ENCODE data around the gene ROBO1.

Gene ROBO1

GRCh38 chr3:79011821-79012529 lies 755.8 kb downstream of the ROBO1 start:
- no peak for DNase-seq
- TF ChIP-seq POLR2A (IDR thresholded peaks at IDR 0.05; ENCODE audit: low read length) (no peak), GATA1 (IDR thresholded peaks at IDR 0.05; ENCODE audit: low read depth, low read length) (no peak)

- no peak for TF ChIP-seq POLR2A (IDR thresholded peaks at IDR 0.05; ENCODE audit: low read length)
- TF ChIP-seq GATA1 (IDR thresholded peaks at IDR 0.05; ENCODE audit: low read depth, low read length): no peak
- no peak for DNase-seq
These were observed 757.9 kb downstream of the ROBO1 start for GRCh38 chr3:79009861-79010260.

GRCh38 chr3:79006077-79006476 lies 761.7 kb downstream of the ROBO1 start:
- DNase-seq: no peak
- TF ChIP-seq POLR2A (IDR thresholded peaks at IDR 0.05; ENCODE audit: low read length) (no peak), GATA1 (IDR thresholded peaks at IDR 0.05; ENCODE audit: low read depth, low read length) (no peak)

- DNase-seq: no peak
- TF ChIP-seq POLR2A (IDR thresholded peaks at IDR 0.05; ENCODE audit: low read length): no peak
- no peak for TF ChIP-seq GATA1 (IDR thresholded peaks at IDR 0.05; ENCODE audit: low read depth, low read length)
These were observed 762.7 kb downstream of the ROBO1 start for GRCh38 chr3:79005084-79005483.

GRCh38 chr3:79003994-79004393 lies 763.8 kb downstream of the ROBO1 start:
- no peak for TF ChIP-seq GATA1 (IDR thresholded peaks at IDR 0.05; ENCODE audit: low read depth, low read length)
- TF ChIP-seq POLR2A (IDR thresholded peaks at IDR 0.05; ENCODE audit: low read length): no peak
- DNase-seq: no peak

GRCh38 chr3:79002465-79003372 lies 765.1 kb downstream of the ROBO1 start:
- TF ChIP-seq GATA1 (IDR thresholded peaks at IDR 0.05; ENCODE audit: low read depth, low read length) (no peak), POLR2A (IDR thresholded peaks at IDR 0.05; ENCODE audit: low read length) (no peak)
- no peak for DNase-seq

GRCh38 chr3:79001255-79001654 lies 766.5 kb downstream of the ROBO1 start:
- TF ChIP-seq GATA1 (IDR thresholded peaks at IDR 0.05; ENCODE audit: low read depth, low read length) (no peak), POLR2A (IDR thresholded peaks at IDR 0.05; ENCODE audit: low read length) (no peak)

GRCh38 chr3:78999139-78999538 lies 768.7 kb downstream of the ROBO1 start:
- TF ChIP-seq GATA1 (IDR thresholded peaks at IDR 0.05; ENCODE audit: low read depth, low read length): no peak
- TF ChIP-seq POLR2A (IDR thresholded peaks at IDR 0.05; ENCODE audit: low read length): no peak
- DNase-seq: no peak

More at GRCh38 chr3:79001255-79001654, 766.5 kb downstream of the ROBO1 start:
- no peak for DNase-seq

- no peak for DNase-seq
- TF ChIP-seq GATA1 (IDR thresholded peaks at IDR 0.05; ENCODE audit: low read depth, low read length) (no peak), POLR2A (IDR thresholded peaks at IDR 0.05; ENCODE audit: low read length) (no peak)
These were observed 772.7 kb downstream of the ROBO1 start for GRCh38 chr3:78995087-78995486.

GRCh38 chr3:78994174-78995027 lies 773.4 kb downstream of the ROBO1 start:
- no peak for TF ChIP-seq GATA1 (IDR thresholded peaks at IDR 0.05; ENCODE audit: low read depth, low read length)
- TF ChIP-seq POLR2A (IDR thresholded peaks at IDR 0.05; ENCODE audit: low read length): no peak
- DNase-seq: no peak

- DNase-seq: no peak
These were observed 774.4 kb downstream of the ROBO1 start for GRCh38 chr3:78993375-78993774.

GRCh38 chr3:78992830-78993229 lies 775.0 kb downstream of the ROBO1 start:
- TF ChIP-seq GATA1 (IDR thresholded peaks at IDR 0.05; ENCODE audit: low read depth, low read length) (no peak), POLR2A (IDR thresholded peaks at IDR 0.05; ENCODE audit: low read length) (no peak)
- DNase-seq: no peak

More at GRCh38 chr3:78993375-78993774, 774.4 kb downstream of the ROBO1 start:
- TF ChIP-seq POLR2A (IDR thresholded peaks at IDR 0.05; ENCODE audit: low read length) (no peak), GATA1 (IDR thresholded peaks at IDR 0.05; ENCODE audit: low read depth, low read length) (no peak)

- DNase-seq: no peak
- TF ChIP-seq GATA1 (IDR thresholded peaks at IDR 0.05; ENCODE audit: low read depth, low read length) (no peak), POLR2A (IDR thresholded peaks at IDR 0.05; ENCODE audit: low read length) (no peak)
These were observed 775.4 kb downstream of the ROBO1 start for GRCh38 chr3:78992400-78992799.

GRCh38 chr3:78991656-78992055 lies 776.1 kb downstream of the ROBO1 start:
- DNase-seq: no peak
- TF ChIP-seq POLR2A (IDR thresholded peaks at IDR 0.05; ENCODE audit: low read length) (no peak), GATA1 (IDR thresholded peaks at IDR 0.05; ENCODE audit: low read depth, low read length) (no peak)
